SIG-M5 (cell line): ENCODE measurements around the gene TM9SF3.
A peak's percentile ranks its signal among the peaks of the same experiment; 100 is the strongest.
"Not testable (repeated sequence)": the region's sequence is repeated elsewhere in the genome, so short reads cannot be mapped to it uniquely, and the experiment has no call there.

Source experiments
- DNase-seq: peaks from one replicate; lab custom pipeline; 2025; lab: John Stamatoyannopoulos, UW

Gene TM9SF3

GRCh38 chr10:96565774-96566173 is 21.0 kb downstream of the TM9SF3 start:
- no peak for DNase-seq

DNA sequence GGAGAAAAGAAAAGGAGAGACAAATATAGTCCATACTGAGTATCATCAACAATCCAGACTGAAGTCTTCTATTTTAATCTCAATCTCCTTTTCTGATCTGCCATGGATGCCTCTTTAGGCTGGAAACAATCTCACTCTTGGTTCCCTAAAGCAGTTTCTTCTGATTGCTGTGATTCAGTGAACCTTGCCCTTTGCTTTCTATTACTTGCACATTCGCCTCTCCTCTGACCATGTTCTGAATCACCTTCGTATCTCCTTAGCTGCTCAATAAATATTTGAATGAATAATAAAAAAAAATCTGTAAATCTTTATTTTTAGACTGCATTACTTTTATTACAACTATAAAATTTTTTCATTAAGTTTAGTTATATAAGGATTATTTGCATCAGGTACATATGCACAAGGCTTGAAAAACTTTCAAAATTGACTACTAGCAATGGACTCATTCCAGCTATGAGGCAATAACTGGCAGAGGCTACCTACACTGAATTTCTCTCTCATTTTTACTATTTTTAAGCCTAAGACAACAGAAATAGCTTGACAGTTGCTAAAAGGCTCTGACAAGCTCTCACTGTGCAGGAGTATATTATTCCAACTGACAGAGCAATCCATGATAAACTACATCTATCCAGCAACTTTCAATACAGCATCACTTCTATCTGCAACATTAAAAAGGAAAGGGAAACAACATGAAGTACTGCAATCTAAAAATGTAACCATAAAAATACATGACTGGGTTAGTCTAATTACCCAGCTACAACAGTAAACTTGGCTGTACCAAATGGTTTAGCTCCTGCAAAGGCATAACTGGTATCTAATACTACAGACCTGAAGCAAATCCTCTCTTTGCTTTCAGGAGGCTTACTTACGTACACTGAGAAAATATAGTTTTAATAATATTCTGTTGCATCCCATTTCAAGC is 25.6 kb downstream of the TM9SF3 start:
- no peak for DNase-seq

DNA sequence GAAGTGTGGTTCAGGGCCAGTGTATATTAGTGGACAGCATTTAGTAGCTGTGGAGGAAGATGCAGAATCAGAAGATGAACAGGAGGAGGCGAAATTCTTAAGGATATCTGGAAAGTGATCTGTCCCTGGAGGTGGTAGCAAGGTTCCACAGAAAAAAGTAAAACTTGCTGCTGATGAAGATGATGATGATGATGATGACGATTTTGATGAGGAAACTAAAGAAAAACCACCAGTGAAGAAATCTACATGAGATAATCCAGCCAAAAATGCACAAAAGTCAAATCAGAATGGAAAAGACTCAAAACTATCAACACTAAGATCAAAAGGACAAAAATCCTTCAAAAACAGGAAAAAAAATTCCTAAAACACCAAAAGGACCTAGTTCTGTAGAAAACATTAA is 26.3 kb downstream of the TM9SF3 start:
- no peak for DNase-seq

GRCh38 chr10:96556003-96556402 is 30.8 kb downstream of the TM9SF3 start:
- no peak for DNase-seq

DNA sequence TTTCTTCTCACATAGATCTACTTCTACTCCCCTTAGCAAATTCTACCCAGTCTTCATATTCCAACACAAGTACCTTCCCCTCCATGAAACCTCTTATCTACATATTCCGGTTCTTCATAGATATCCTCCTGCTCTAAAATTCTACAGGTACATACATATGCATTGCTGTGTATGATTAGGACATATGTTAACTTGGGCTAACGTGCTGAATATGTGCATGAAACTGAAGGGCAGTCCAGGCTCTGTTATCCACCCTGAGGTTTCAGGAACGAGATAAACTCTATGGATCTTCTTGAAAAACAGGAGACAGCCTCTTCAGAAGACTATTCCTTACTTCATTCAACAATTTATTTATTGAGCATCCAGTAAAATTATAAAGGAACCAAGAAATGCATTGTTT is 31.5 kb downstream of the TM9SF3 start:
- no peak for DNase-seq

DNA sequence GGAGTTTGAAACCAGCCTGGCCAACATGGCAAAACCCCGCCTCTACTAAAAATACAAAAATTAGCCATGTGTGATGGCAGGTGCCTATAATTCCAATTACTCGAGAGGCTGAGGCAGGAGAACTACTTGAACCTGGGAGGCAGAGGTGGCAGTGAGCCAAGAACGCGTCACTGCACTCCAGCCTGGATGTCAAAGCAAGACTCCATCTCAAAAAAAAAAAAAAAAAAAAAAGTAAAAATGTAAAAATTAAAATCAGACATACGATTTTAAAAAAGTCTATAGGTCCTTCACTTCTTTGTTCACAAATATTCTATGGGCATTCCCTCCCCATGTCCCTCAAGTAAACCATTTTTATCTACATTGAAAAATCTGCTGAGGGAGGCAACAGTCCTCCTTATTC is 38.2 kb downstream of the TM9SF3 start:
- no peak for DNase-seq

- not testable (repeated sequence) for DNase-seq
These were observed 41.3 kb downstream of the TM9SF3 start for GRCh38 chr10:96545558-96545957.

DNA sequence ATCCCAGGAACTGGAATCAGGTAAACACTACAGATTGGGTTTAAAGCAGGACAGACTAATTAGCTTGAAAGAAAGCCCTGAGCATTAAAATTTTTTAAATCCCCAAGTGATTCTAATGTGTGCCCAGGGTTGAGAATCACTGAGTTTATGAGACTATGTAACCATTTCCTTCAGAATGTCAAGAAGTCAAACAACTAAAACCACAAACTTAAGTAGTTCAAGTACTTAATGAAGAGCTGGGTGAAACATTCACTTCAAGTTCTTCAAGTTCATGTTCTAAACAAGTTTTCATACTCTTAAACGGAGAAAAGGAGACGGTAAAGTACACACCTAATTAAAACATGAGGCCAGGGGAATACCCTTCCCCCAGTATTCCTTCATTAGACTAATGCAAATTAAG is 44.9 kb downstream of the TM9SF3 start:
- DNase-seq: no peak

- DNase-seq: no peak
These were observed 46.6 kb downstream of the TM9SF3 start for GRCh38 chr10:96540240-96540639.

DNA sequence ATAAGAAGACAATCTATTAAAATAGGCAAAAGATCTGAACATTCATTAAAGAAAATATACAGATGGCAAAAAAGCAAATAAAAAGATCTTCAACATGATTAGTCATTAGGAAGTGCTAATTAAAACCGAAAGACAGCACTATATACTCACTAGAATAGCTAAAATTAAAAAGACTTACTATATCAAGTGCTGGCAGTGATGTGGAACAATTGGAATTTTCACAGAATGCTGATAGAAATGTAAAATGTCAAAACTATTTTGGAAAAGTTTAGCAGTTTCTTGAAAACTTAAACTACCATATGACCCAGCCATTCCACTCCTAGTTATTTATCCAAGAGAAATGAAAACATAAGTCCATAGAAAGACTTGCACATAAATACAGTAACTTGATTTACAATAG is 48.1 kb downstream of the TM9SF3 start:
- no peak for DNase-seq

GRCh38 chr10:96536129-96536528 is 50.7 kb downstream of the TM9SF3 start:
- no peak for DNase-seq

GRCh38 chr10:96532523-96532922 is 54.3 kb downstream of the TM9SF3 start:
- DNase-seq: no peak

GRCh38 chr10:96529634-96530279 is 57.1 kb downstream of the TM9SF3 start:
- DNase-seq: no peak

DNA sequence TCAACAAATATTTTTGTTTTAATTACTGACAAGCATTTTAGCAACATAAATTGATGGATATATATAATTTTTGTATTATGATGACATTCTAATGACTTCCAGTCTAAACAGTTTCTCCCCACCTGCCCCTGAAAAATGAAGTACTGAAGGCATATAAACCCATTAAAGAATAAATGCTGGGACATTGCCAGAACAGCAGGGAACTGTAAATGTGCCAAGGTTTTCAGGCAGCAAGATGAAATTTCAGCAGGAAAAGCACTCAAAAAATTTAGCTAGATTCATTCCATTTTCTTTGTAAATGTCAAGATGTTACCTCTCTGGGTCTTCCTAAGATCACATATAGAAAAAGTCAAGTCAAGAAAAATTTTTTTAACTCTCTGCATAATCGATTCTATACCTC is 62.1 kb downstream of the TM9SF3 start:
- DNase-seq: no peak

DNA sequence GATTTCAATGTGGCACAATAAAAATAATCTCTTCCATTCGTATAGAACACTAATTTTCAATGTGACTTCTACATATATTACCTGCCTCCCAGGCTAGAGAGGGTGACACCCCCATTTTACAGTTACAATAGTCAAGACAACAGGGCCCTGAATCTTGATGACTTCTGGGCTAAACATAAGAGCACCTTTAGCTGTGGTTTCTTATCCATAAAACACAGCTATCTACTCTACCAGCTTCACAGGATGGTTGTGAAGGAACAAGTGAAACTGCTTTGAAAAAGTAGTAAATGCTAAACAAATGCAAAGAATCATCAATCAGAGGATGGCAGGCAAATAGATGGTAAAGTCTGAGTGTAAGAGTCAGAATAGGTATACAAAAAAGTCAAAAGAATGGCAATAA is 69.5 kb downstream of the TM9SF3 start:
- DNase-seq: no peak

DNA sequence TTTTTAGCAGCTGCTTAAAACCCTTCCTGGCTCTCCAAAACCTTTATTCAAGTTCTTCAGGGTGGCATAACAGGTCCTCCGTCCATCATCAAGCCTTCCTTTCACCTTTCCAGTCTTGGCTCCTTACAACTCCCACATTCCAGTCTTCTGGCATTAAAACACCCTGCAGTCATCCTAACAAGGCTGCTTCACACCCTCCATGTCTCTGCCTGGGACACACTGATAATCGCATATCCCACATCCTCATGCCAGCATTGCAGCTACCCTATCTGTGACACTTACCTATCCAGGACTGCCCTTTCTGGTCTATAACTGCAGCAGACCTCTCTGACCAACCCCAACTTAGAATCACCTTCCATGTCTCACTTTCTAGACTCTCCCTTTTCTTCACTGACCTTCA is 70.5 kb downstream of the TM9SF3 start:
- DNase-seq: no peak

DNA sequence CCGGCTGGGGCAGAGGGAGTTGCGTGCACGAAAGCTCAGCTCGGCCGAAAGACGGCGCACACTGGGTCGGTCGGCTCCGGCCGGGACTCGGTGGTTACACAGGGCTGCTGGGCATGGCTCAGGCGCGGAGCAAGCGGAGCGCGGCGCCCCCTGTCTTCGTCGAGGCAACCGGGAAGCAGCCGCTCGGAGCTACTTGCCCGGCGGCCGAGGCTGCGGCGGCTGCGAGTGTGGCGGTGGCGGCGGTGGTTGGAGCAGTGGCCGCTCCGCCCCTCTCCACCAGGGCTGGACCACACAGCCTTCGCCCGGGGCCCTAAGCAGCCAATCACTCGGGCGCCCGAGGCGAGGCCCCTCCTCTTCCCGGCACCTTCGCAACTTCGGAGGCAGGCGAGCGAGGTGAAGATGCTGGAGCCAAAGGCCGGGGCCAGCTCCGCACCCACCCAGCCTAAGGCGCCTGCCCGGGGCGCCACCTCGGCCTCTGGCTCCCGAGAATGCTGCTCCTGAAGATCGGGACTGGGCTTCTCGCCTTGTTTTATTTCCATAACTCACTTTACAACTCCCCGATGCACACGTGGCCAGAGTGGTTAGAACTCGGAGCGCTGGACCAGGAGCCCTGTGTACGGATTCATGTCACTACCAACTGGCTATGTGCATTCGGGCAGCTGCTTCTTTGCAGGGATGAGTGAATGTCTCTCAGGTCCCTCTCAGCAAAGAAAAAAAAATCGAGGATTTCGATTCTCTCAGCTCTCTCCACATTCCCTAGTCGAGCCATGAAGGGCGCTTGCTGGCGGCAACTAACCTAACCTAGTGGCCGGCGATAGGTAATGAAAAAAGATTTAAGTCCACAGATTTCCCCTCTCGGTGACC is 72.9 kb downstream of the TM9SF3 start, which contains the start of gene TLL2:
Gene TLL2, minus strand, starts transcription at position 229 of the 864 bp plus-strand sequence. CDS start 241 bp downstream, outside the sequence.
- DNase-seq: peak; percentile 9

- no peak for DNase-seq
These were observed 73.5 kb downstream of the TM9SF3 start for GRCh38 chr10:96513305-96513697.

- no peak for DNase-seq
These were observed 74.1 kb downstream of the TM9SF3 start for GRCh38 chr10:96512524-96513304.

GRCh38 chr10:96511044-96511945 is 75.5 kb downstream of the TM9SF3 start:
- no peak for DNase-seq
